ENCODE measurements around the gene KIAA1755. TPM values are rescaled to one million over a fixed set of nuclear protein-coding genes. Genes with fewer than 3 reads are reported as not detected.
A peak's percentile ranks its signal among the peaks of the same experiment; 100 is the strongest.

Gene KIAA1755
- total RNA-seq, 2 donors from 2014 or later = 3.1 to 4.2 TPM

- peaks cover 0 to 2% of the 10 kb centered on the region in 2 donors for H3K4me1 ChIP-seq
- H3K27me3 ChIP-seq = no peaks in the 10 kb centered on the region
- no peak overlapping the region for H3K4me3 ChIP-seq
- no peaks in the 10 kb centered on the region for H3K9me3 ChIP-seq
- no peak for TF ChIP-seq CTCF (IDR thresholded peaks at IDR 0.05)
- H3K36me3 ChIP-seq = no peaks in the 10 kb centered on the region
- no peak for DNase-seq (ENCODE audit: low spot score)
- no peak overlapping the region for H3K27ac ChIP-seq
Observed at GRCh38 chr20:38202982-38203293, 57.6 kb downstream of the KIAA1755 start.

- Histone ChIP-seq H3K9me3 (no peaks in the 10 kb centered on the region), H3K27ac (no peak overlapping the region), H3K4me1 (no peaks in the 10 kb centered on the region), H3K36me3 (no peaks in the 10 kb centered on the region), H3K4me3 (no peak overlapping the region), H3K27me3 (no peaks in the 10 kb centered on the region)
- no peak for TF ChIP-seq CTCF (IDR thresholded peaks at IDR 0.05)
- DNase-seq (ENCODE audit: low spot score) = no peak
Observed at GRCh38 chr20:38202153-38202981, 58.2 kb downstream of the KIAA1755 start.

- Histone ChIP-seq H3K27ac (no peak overlapping the region), H3K27me3 (no peaks in the 10 kb centered on the region), H3K9me3 (no peaks in the 10 kb centered on the region), H3K4me1 (peaks cover 0 to 10% of the 10 kb centered on the region in 2 donors), H3K4me3 (no peak overlapping the region), H3K36me3 (no peaks in the 10 kb centered on the region)
- TF ChIP-seq CTCF (IDR thresholded peaks at IDR 0.05) = no peak
- peak; percentile 82 for DNase-seq (ENCODE audit: low spot score)
Observed at GRCh38 chr20:38201356-38201755, 59.2 kb downstream of the KIAA1755 start.

GRCh38 chr20:38200646-38201045 is 59.9 kb downstream of the KIAA1755 start:
- TF ChIP-seq CTCF (IDR thresholded peaks at IDR 0.05) = no peak
- no peaks in the 10 kb centered on the region for H3K9me3 ChIP-seq
- no peak overlapping the region for H3K27ac ChIP-seq
- H3K4me3 ChIP-seq = no peak overlapping the region
- no peaks in the 10 kb centered on the region for H3K36me3 ChIP-seq
- no peaks in the 10 kb centered on the region for H3K27me3 ChIP-seq
- no peak for DNase-seq (ENCODE audit: low spot score)
- H3K4me1 ChIP-seq = peaks cover 0 to 17% of the 10 kb centered on the region in 2 donors

- H3K9me3 ChIP-seq = no peaks in the 10 kb centered on the region
- DNase-seq (ENCODE audit: low spot score) = no peak
- no peak overlapping the region for H3K4me3 ChIP-seq
- H3K27ac ChIP-seq = no peak overlapping the region
- no peaks in the 10 kb centered on the region for H3K27me3 ChIP-seq
- H3K4me1 ChIP-seq = peaks cover 0 to 26% of the 10 kb centered on the region in 2 donors
- H3K36me3 ChIP-seq = no peaks in the 10 kb centered on the region
- TF ChIP-seq CTCF (IDR thresholded peaks at IDR 0.05) = no peak
Observed at GRCh38 chr20:38199501-38200390, 60.8 kb downstream of the KIAA1755 start.

Measured in right atrium auricular region (tissue), 2 donors.